IMR-90 (cell line): ENCODE results near the gene CACNA1D. TPM values are rescaled to one million over a fixed set of nuclear protein-coding genes. Genes with fewer than 3 reads are reported as not detected.

Source experiments
- ATAC-seq: fragments of 200-7000 bp; cut with Tn5 transposase; 2 replicates; pipeline ENCODE4 v1.9.1; 2020; ENCODE audit warnings: low read depth, mild to moderate bottlenecking, moderate library complexity
- BruUV-seq: library from RNA; stranded (reverse); fragments of 400-500 nt; replicated peaks from 2 replicates; lab custom pipeline; 2021; lab: Mats Ljungman, UMichigan
- CTCF ChIA-PET: fragments of 300-600 bp; formaldehyde crosslinking; extraction: SDS; loops from one replicate; lab custom pipeline; 2021; ENCODE audit warnings: antibody characterized with exemption; lab: Yijun Ruan, JAX
- POLR2A ChIA-PET: fragments of 300-600 bp; sonication (Branson Sonifier 250); formaldehyde crosslinking; loops from one replicate; lab custom pipeline; 2022; ENCODE audit warnings: antibody characterized with exemption; ENCODE audit not compliant: unreplicated experiment; lab: Charles Lee
- DNase-seq: peaks from one replicate; pipeline ENCODE4 v3.0.0; 2013
- H2AFZ ChIP-seq: replicated peaks from 2 replicates; pipeline ENCODE3; 2013; ENCODE audit warnings: low read length, mild to moderate bottlenecking; ENCODE audit not compliant: poor library complexity
- H2AK5ac ChIP-seq: 2 replicates; pipeline ENCODE4 v1.6.1; 2013; ENCODE audit warnings: low read depth, low read length, inconsistent platforms
- H2AK9ac ChIP-seq: replicated peaks from 2 replicates; pipeline ENCODE3; 2013; ENCODE audit warnings: mild to moderate bottlenecking, low read depth, low read length, moderate library complexity; ENCODE audit not compliant: poor library complexity
- H2BK120ac ChIP-seq: 2 replicates; pipeline ENCODE4 v1.6.1; 2013; ENCODE audit warnings: low read depth, low read length, inconsistent platforms
- H2BK15ac ChIP-seq: 3 replicates; pipeline ENCODE4 v1.6.1; 2013; ENCODE audit warnings: low read depth, low read length, inconsistent platforms
- H2BK20ac ChIP-seq: 2 replicates; pipeline ENCODE4 v1.6.1; 2013; ENCODE audit warnings: low read depth, mild to moderate bottlenecking, inconsistent platforms, low read length, moderate library complexity
- H2BK5ac ChIP-seq: 2 replicates; pipeline ENCODE4 v1.6.1; 2013; ENCODE audit warnings: mild to moderate bottlenecking, low read depth, low read length, inconsistent platforms; ENCODE audit not compliant: poor library complexity, severe bottlenecking
- H3K14ac ChIP-seq: replicated peaks from 2 replicates; pipeline ENCODE4 v1.6.1; 2013; ENCODE audit warnings: low read depth, low read length, inconsistent platforms
- H3K18ac ChIP-seq: 2 replicates; pipeline ENCODE4 v1.6.1; 2013; ENCODE audit warnings: low read depth, low read length, control low read depth
- H3K23ac ChIP-seq: 2 replicates; pipeline ENCODE4 v1.6.1; 2013; ENCODE audit warnings: low read depth, low read length, inconsistent platforms
- H3K27ac ChIP-seq: 2 replicates; pipeline ENCODE4 v1.5.1; 2013; ENCODE audit warnings: mild to moderate bottlenecking, control low read depth, low read length; ENCODE audit not compliant: insufficient read depth
- H3K27me3 ChIP-seq: 2 replicates; pipeline ENCODE4 v1.6.1; 2013; ENCODE audit warnings: low read length; ENCODE audit not compliant: control insufficient read depth, insufficient read depth
- H3K36me3 ChIP-seq: 2 replicates; pipeline ENCODE4 v1.6.1; 2013; ENCODE audit warnings: low read length, mixed read lengths; ENCODE audit not compliant: control insufficient read depth, insufficient read depth
- H3K4ac ChIP-seq: 2 replicates; pipeline ENCODE4 v1.6.1; 2013; ENCODE audit warnings: low read depth, low read length, inconsistent platforms
- H3K4me1 ChIP-seq: 2 replicates; pipeline ENCODE4 v1.6.1; 2013; ENCODE audit warnings: low read length, mixed read lengths; ENCODE audit not compliant: control insufficient read depth, insufficient read depth
- H3K4me2 ChIP-seq: 2 replicates; pipeline ENCODE4 v1.6.1; 2013; ENCODE audit warnings: low read depth, mild to moderate bottlenecking, control low read depth, low read length, moderate library complexity
- H3K4me3 ChIP-seq: 2 replicates; pipeline ENCODE4 v1.5.1; 2013; ENCODE audit warnings: low read depth, mild to moderate bottlenecking, control low read depth, low read length, moderate library complexity; ENCODE audit not compliant: insufficient read depth
- H3K56ac ChIP-seq: 2 replicates; pipeline ENCODE4 v1.6.1; 2013; ENCODE audit warnings: low read length, inconsistent platforms; ENCODE audit not compliant: insufficient read depth; ENCODE audit errors: extremely low read depth
- H3K79me1 ChIP-seq, 2 experiments: 2 replicates each; pipeline ENCODE4 v1.6.1; 2013; ENCODE audit warnings: low read length in 2 of 2, inconsistent platforms in 1 of 2, low read depth in 1 of 2
- H3K9ac ChIP-seq: 2 replicates; pipeline ENCODE4 v1.6.1; 2013; ENCODE audit warnings: low read depth, low read length, control low read depth
- H3K9me1 ChIP-seq: 2 replicates; pipeline ENCODE4 v1.6.1; 2013; ENCODE audit warnings: low read length, inconsistent platforms; ENCODE audit not compliant: insufficient read depth
- H3K9me3 ChIP-seq: 2 replicates; pipeline ENCODE4 v1.6.1; 2013; ENCODE audit warnings: low read length; ENCODE audit not compliant: control insufficient read depth, insufficient read depth
- H4K20me1 ChIP-seq: 2 replicates; pipeline ENCODE4 v1.6.1; 2013; ENCODE audit warnings: low read length, inconsistent platforms; ENCODE audit not compliant: insufficient read depth
- H4K5ac ChIP-seq: 2 replicates; pipeline ENCODE4 v1.6.1; 2013; ENCODE audit warnings: mild to moderate bottlenecking, low read depth, low read length, control low read depth
- H4K8ac ChIP-seq, 2 experiments: 2 replicates each; pipeline ENCODE4 v1.6.1; 2013; ENCODE audit warnings: low read depth in 2 of 2, low read length in 2 of 2, control low read depth in 1 of 2, inconsistent platforms in 1 of 2
- H4K91ac ChIP-seq: 2 replicates; pipeline ENCODE4 v1.6.1; 2013; ENCODE audit warnings: low read depth, low read length, inconsistent platforms; ENCODE audit not compliant: insufficient read depth
- BHLHE40 ChIP-seq: fragments of 150-350 bp; IDR thresholded peaks from 2 replicates; pipeline ENCODE4 v1.6.1; 2016; ENCODE audit warnings: mild to moderate bottlenecking, low read depth, low read length
- CEBPB ChIP-seq: IDR thresholded peaks from 2 replicates; pipeline ENCODE4 v1.6.1; 2012; ENCODE audit warnings: low read depth, low read length, improper control_type of control experiment
- CHD1 ChIP-seq: IDR thresholded peaks from 2 replicates; pipeline ENCODE4 v1.6.1; 2012; ENCODE audit warnings: low read depth, low read length, improper control_type of control experiment
- CTCF ChIP-seq: conservative IDR thresholded peaks from 2 replicates; pipeline ENCODE4 v1.5.1; 2012; ENCODE audit warnings: mild to moderate bottlenecking, low read depth, low read length, improper control_type of control experiment
- ELK1 ChIP-seq: fragments of 150-350 bp; IDR thresholded peaks from 2 replicates; pipeline ENCODE4 v1.6.1; 2016; ENCODE audit warnings: low read depth, mild to moderate bottlenecking, low read length, moderate library complexity, borderline replicate concordance
- FOS ChIP-seq: fragments of 150-350 bp; IDR thresholded peaks from 2 replicates; pipeline ENCODE4 v1.6.1; 2016; ENCODE audit warnings: low read depth, low read length
- MAFK ChIP-seq: IDR thresholded peaks from 2 replicates; pipeline ENCODE4 v1.6.1; 2012; ENCODE audit warnings: low read depth, low read length, improper control_type of control experiment
- MAZ ChIP-seq: IDR thresholded peaks from 2 replicates; pipeline ENCODE4 v1.6.1; 2012; ENCODE audit warnings: low read depth, mild to moderate bottlenecking, low read length, improper control_type of control experiment, moderate library complexity, borderline replicate concordance
- MXI1 ChIP-seq: IDR thresholded peaks from 2 replicates; pipeline ENCODE4 v1.6.1; 2012; ENCODE audit warnings: low read depth, mild to moderate bottlenecking, low read length, moderate library complexity, borderline replicate concordance
- NFE2L2 ChIP-seq: fragments of 150-350 bp; IDR thresholded peaks from 2 replicates; pipeline ENCODE4 v1.6.1; 2016; ENCODE audit warnings: low read depth, mild to moderate bottlenecking, low read length
- POLR2A ChIP-seq: IDR thresholded peaks from 2 replicates; pipeline ENCODE4 v1.6.1; 2012; ENCODE audit warnings: mild to moderate bottlenecking, low read depth, low read length
- RAD21 ChIP-seq: IDR thresholded peaks from 2 replicates; pipeline ENCODE4 v1.6.1; 2012; ENCODE audit warnings: low read length, improper control_type of control experiment
- RCOR1 ChIP-seq: IDR thresholded peaks from 2 replicates; pipeline ENCODE4 v1.6.1; 2012; ENCODE audit warnings: mild to moderate bottlenecking, low read length, improper control_type of control experiment; ENCODE audit not compliant: insufficient replicate concordance
- RFX5 ChIP-seq: IDR thresholded peaks from 2 replicates; pipeline ENCODE4 v1.8.0; 2012; ENCODE audit warnings: low read depth, mild to moderate bottlenecking, low read length, moderate library complexity
- SMC3 ChIP-seq: fragments of 150-350 bp; IDR thresholded peaks from 2 replicates; pipeline ENCODE4 v1.6.1; 2016; ENCODE audit warnings: low read depth, mild to moderate bottlenecking, antibody characterized with exemption, low read length, moderate library complexity
- USF2 ChIP-seq: fragments of 150-350 bp; IDR thresholded peaks from 2 replicates; pipeline ENCODE4 v1.6.1; 2017; ENCODE audit warnings: mild to moderate bottlenecking, antibody characterized with exemption, low read length, low read depth
- WGBS, 2 experiments: methylation state at CpG; one replicate each; pipeline versions ENCODE4 v1.1.5 to v1.1.7; 2013; ENCODE audit warnings: missing lambda C conversion rate in 2 of 2; ENCODE audit not compliant: insufficient read length in 1 of 2; ENCODE audit errors: extremely low coverage in 2 of 2; 5-methylcytosine and 5-hydroxymethylcytosine counted together
- dilution Hi-C: fragments of 300-500 bp; cut with HindIII; formaldehyde crosslinking; loops from one replicate; pipeline ENCODE4 v1.14.3; 2018; ENCODE audit warnings: low sequenced_read_pairs; ENCODE audit not compliant: unreplicated experiment
- in situ Hi-C: fragments of 300-500 bp; cut with MboI; formaldehyde crosslinking; loops from 3 replicates; pipeline ENCODE4 v1.14.3; 2019; ENCODE audit warnings: low sequenced_read_pairs, inconsistent platforms, mixed read lengths
- intact Hi-C: fragments of 100-400 bp; cut with micrococcal nuclease; formaldehyde crosslinking; loops from 2 replicates; pipeline ENCODE4 v1.10.0; 2022
- polyA plus RNA-seq, 3 experiments: library from polyadenylated mRNA; depleted of rRNA; stranded (reverse); fragments of >200 nt; gene quantifications; 2 replicates each; pipeline ENCODE4 v1.2.3, GENCODE V29; 2012; ENCODE audit warnings: low replicate concordance in 1 of 3
- total RNA-seq: library from RNA; depleted of rRNA; stranded (reverse); fragments of >200 nt; gene quantifications from 2 replicates; pipeline ENCODE4 v1.2.3, GENCODE V29; 2012

The CACNA1D gene
- total and polyA plus RNA-seq, 2 of the 4 experiments (the other 2 are of a cell fraction), result 0.07 TPM; not detected in 1

GRCh38 chr3:53550005-53550620 lies 55.7 kb downstream of the CACNA1D start:
- no peaks in the 10 kb centered on the region for H3K36me3 ChIP-seq
- dilution Hi-C loops, result no loop called here
- no peak overlapping the region for H3K18ac ChIP-seq
- H3K56ac ChIP-seq, result no peak overlapping the region
- no peak for TF ChIP-seq USF2
- no peak for TF ChIP-seq RCOR1
- no peak for TF ChIP-seq FOS
- TF ChIP-seq SMC3, result no peak
- no peak for TF ChIP-seq CEBPB
- no peak for TF ChIP-seq BHLHE40
- no peak for TF ChIP-seq NFE2L2
- TF ChIP-seq RAD21, result no peak
- TF ChIP-seq POLR2A, result no peak
- TF ChIP-seq CTCF, result no peak
- TF ChIP-seq CHD1, result no peak
- no peak for TF ChIP-seq MXI1
- no peak for TF ChIP-seq MAFK
- no peak for TF ChIP-seq RFX5
- no peak for TF ChIP-seq ELK1
- no peak for TF ChIP-seq MAZ
- ChIA-PET POLR2A (no interaction called here), CTCF (interaction anchor here (0.6 kb wide), 1 partner anchor 10 kb away, joined by 3 read pairs; no protein-coding TSS in a partner anchor)
- no peak overlapping the region for H2AFZ ChIP-seq
- WGBS, 2 experiments, result 19% methylated on average over 4 of the region's 8 CpGs; no CpG with 5 or more reads in 1 of the 2 experiments
- H3K79me1 ChIP-seq, result no peaks in the 10 kb centered on the region
- no peak overlapping the region for H2AK9ac ChIP-seq
- H3K4me2 ChIP-seq, result no peak overlapping the region
- no peak overlapping the region for H3K4ac ChIP-seq
- H2AK5ac ChIP-seq, result no peak overlapping the region
- no peaks in the 10 kb centered on the region for H3K9me3 ChIP-seq
- ATAC-seq (no peak), DNase-seq (no peak)
- no peaks in the 10 kb centered on the region for H4K20me1 ChIP-seq
- no peak overlapping the region for H3K4me3 ChIP-seq
- H4K8ac ChIP-seq, result no peak overlapping the region
- H3K23ac ChIP-seq, result no peak overlapping the region
- BruUV-seq, result no TSS peak
- no peak overlapping the region for H4K5ac ChIP-seq
- in situ Hi-C loops, result no loop called here
- H3K9me1 ChIP-seq, result no peaks in the 10 kb centered on the region
- peaks cover 3% of the 10 kb centered on the region; the same call in 1 of the 2 replicates for H3K27me3 ChIP-seq
- H3K4me1 ChIP-seq, result no peaks in the 10 kb centered on the region
- intact Hi-C loops, result no loop called here
- H3K27ac ChIP-seq, result no peak overlapping the region
- H2BK120ac ChIP-seq, result no peak overlapping the region
- H2BK15ac ChIP-seq, result no peak overlapping the region
- H3K14ac ChIP-seq, result no peak overlapping the region
- H2BK20ac ChIP-seq, result no peak overlapping the region
- no peak overlapping the region for H3K9ac ChIP-seq
- no peak overlapping the region for H2BK5ac ChIP-seq
- no peak overlapping the region for H4K91ac ChIP-seq
